Retinal pigment epithelial cell (primary cell): ENCODE measurements around the gene GRB10.

Experiments
- DNase-seq: peaks from one replicate; pipeline ENCODE4 v3.0.0-alpha.2; 2010; ENCODE audit warnings: low read depth
- H3K4me3 ChIP-seq: 2 replicates; pipeline ENCODE4 v1.5.1; 2011; ENCODE audit warnings: mild to moderate bottlenecking, low read length, control low read depth, moderate library complexity
- CTCF ChIP-seq: conservative IDR thresholded peaks from 2 replicates; pipeline ENCODE4 v1.5.1; 2011; ENCODE audit warnings: low read depth, low read length, control low read depth, inconsistent platforms

GRB10 gene

GRCh38 chr7:50641442-50642405 is 141.0 kb downstream of the GRB10 start:
- H3K4me3 ChIP-seq = no peak overlapping the region
- DNase-seq = no peak
- no peak for TF ChIP-seq CTCF

GRCh38 chr7:50640779-50641178 is 141.9 kb downstream of the GRB10 start:
- no peak overlapping the region for H3K4me3 ChIP-seq
- no peak for DNase-seq
- no peak for TF ChIP-seq CTCF

- no peak overlapping the region for H3K4me3 ChIP-seq
- TF ChIP-seq CTCF = no peak
- DNase-seq = no peak
Observed at GRCh38 chr7:50640256-50640655, 142.4 kb downstream of the GRB10 start.

- TF ChIP-seq CTCF = no peak
- no peak overlapping the region for H3K4me3 ChIP-seq
- no peak for DNase-seq
Observed at GRCh38 chr7:50637725-50638643, 144.7 kb downstream of the GRB10 start.

GRCh38 chr7:50634378-50634777 is 148.3 kb downstream of the GRB10 start:
- TF ChIP-seq CTCF = no peak
- no peak overlapping the region for H3K4me3 ChIP-seq
- DNase-seq = no peak

GRCh38 chr7:50633414-50633710 is 149.3 kb downstream of the GRB10 start:
- no peak for DNase-seq
- TF ChIP-seq CTCF = no peak

More at GRCh38 chr7:50633414-50633710, 149.3 kb downstream of the GRB10 start:
- no peak overlapping the region for H3K4me3 ChIP-seq
